HG03575 (cell line): ENCODE measurements around the gene TMEM123.

Source experiments
- ATAC-seq: cut with Tn5 transposase; IDR thresholded peaks from one replicate; pipeline ENCODE4 v1.9.1; 2021; ENCODE audit not compliant: unreplicated experiment, insufficient number of reproducible peaks, low FRiP score; ENCODE audit errors: extremely low read depth

The TMEM123 gene

GRCh38 chr11:102431404-102431803, 21.2 kb downstream of the TMEM123 start:
- ATAC-seq = no peak

GRCh38 chr11:102430158-102430836, 22.3 kb downstream of the TMEM123 start:
- ATAC-seq = peak; percentile 87

- ATAC-seq = no peak
Observed at GRCh38 chr11:102429691-102430090, 22.9 kb downstream of the TMEM123 start.

- ATAC-seq = no peak
Observed at GRCh38 chr11:102429226-102429625, 23.3 kb downstream of the TMEM123 start.

- no peak for ATAC-seq
Observed at GRCh38 chr11:102428696-102429095, 23.9 kb downstream of the TMEM123 start.

- ATAC-seq = no peak
Observed at GRCh38 chr11:102427068-102427467, 25.5 kb downstream of the TMEM123 start.

- ATAC-seq = no peak
Observed at GRCh38 chr11:102426570-102426969, 26.0 kb downstream of the TMEM123 start.

- ATAC-seq = no peak
Observed at GRCh38 chr11:102426000-102426399, 26.6 kb downstream of the TMEM123 start.

GRCh38 chr11:102423936-102424335, 28.6 kb downstream of the TMEM123 start:
- no peak for ATAC-seq

GRCh38 chr11:102422817-102423712, 29.5 kb downstream of the TMEM123 start:
- no peak for ATAC-seq

GRCh38 chr11:102421261-102421660, 31.3 kb downstream of the TMEM123 start:
- ATAC-seq = no peak

- peak; percentile 84 for ATAC-seq
Observed at GRCh38 chr11:102420547-102420946, 32.0 kb downstream of the TMEM123 start.

GRCh38 chr11:102419181-102419580, 33.4 kb downstream of the TMEM123 start:
- ATAC-seq = no peak

GRCh38 chr11:102416976-102417375, 35.6 kb downstream of the TMEM123 start:
- ATAC-seq = no peak

GRCh38 chr11:102415304-102415916, 37.2 kb downstream of the TMEM123 start:
- ATAC-seq = no peak

GRCh38 chr11:102414559-102414958, 38.0 kb downstream of the TMEM123 start:
- no peak for ATAC-seq

GRCh38 chr11:102413497-102413896, 39.1 kb downstream of the TMEM123 start:
- ATAC-seq = no peak

GRCh38 chr11:102411142-102411541, 41.4 kb downstream of the TMEM123 start:
- no peak for ATAC-seq

GRCh38 chr11:102410382-102410784, 42.2 kb downstream of the TMEM123 start:
- ATAC-seq = no peak

- ATAC-seq = no peak
Observed at GRCh38 chr11:102408339-102408738, 44.2 kb downstream of the TMEM123 start.
